Measurements from ENCODE around the gene MRAS. TPM values are rescaled to one million over a fixed set of nuclear protein-coding genes. Genes with fewer than 3 reads are reported as not detected.

Gene MRAS
- total RNA-seq, 1 donor from 2014 or later: 55.4 TPM

DNA sequence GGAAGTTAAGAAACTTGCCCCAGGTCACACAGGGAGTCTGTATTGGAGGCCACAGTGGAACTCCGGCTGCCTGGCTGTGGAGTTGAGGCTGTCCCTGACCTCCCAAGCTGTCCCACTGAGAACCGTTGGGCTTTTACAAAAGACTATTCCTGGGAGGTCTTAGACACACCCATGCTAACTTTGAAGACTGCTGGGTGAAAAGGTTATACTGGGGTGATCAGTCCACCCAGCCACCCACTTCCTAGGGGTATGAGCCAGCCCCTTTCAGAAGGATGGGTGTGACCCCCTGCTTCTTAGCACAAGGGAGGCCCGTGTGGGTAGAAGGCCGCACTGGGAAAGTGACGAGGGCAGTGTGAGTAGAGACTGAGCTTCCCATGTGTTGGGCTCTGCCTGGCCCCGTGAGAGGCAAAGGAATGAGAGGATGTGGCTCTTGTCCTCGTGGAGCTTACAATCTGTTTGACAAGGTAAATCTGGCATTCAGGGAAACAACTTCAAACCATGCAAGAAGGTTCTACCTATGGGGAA, 19.0 kb downstream of the MRAS start:
- DNase-seq: no peak
- H3K4me1 ChIP-seq: peaks cover 45% of the 10 kb centered on the region
- peak overlapping the region; percentile 38 for H3K27ac ChIP-seq
- intact Hi-C loops (cut with DNase I): no loop called here
- no peak overlapping the region for H3K4me3 ChIP-seq
- no peaks in the 10 kb centered on the region for H3K9me3 ChIP-seq
- TF ChIP-seq, protein P1, sequence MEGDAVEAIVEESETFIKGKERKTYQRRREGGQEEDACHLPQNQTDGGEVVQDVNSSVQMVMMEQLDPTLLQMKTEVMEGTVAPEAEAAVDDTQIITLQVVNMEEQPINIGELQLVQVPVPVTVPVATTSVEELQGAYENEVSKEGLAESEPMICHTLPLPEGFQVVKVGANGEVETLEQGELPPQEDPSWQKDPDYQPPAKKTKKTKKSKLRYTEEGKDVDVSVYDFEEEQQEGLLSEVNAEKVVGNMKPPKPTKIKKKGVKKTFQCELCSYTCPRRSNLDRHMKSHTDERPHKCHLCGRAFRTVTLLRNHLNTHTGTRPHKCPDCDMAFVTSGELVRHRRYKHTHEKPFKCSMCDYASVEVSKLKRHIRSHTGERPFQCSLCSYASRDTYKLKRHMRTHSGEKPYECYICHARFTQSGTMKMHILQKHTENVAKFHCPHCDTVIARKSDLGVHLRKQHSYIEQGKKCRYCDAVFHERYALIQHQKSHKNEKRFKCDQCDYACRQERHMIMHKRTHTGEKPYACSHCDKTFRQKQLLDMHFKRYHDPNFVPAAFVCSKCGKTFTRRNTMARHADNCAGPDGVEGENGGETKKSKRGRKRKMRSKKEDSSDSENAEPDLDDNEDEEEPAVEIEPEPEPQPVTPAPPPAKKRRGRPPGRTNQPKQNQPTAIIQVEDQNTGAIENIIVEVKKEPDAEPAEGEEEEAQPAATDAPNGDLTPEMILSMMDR (IDR thresholded peaks at IDR 0.05): no peak
- no peak for ATAC-seq
- H3K27me3 ChIP-seq (ENCODE audit: low read depth): no peaks in the 10 kb centered on the region
- H3K36me3 ChIP-seq: no peaks in the 10 kb centered on the region

DNA sequence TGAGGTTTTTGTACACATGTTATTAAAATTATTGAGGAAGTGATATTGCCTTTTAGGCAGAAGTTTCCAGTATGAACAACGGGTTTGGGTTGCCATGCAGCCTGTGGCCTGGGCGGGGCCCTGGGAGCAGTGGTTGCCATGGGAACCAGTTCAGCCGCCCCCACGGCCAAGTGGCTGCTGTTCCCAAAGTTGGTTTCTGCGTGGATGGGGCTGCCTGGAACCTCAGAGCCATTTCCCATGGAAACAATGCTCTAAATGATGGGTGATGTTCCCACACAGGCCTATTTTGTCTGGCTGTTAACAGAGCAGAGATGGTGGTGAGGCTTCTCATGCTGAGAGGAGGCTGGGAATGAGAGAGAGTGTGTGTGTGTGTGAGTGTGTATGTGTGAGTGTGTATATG, 19.5 kb downstream of the MRAS start:
- no peak overlapping the region for H3K27ac ChIP-seq
- intact Hi-C loops (cut with DNase I): no loop called here
- H3K27me3 ChIP-seq (ENCODE audit: low read depth): no peaks in the 10 kb centered on the region
- no peaks in the 10 kb centered on the region for H3K9me3 ChIP-seq
- H3K36me3 ChIP-seq: no peaks in the 10 kb centered on the region
- TF ChIP-seq, protein P1 (IDR thresholded peaks at IDR 0.05): no peak
- DNase-seq (peak; percentile 86), ATAC-seq (peak; percentile 69 to 78)
- H3K4me3 ChIP-seq: no peak overlapping the region
- peaks cover 45% of the 10 kb centered on the region for H3K4me1 ChIP-seq

DNA sequence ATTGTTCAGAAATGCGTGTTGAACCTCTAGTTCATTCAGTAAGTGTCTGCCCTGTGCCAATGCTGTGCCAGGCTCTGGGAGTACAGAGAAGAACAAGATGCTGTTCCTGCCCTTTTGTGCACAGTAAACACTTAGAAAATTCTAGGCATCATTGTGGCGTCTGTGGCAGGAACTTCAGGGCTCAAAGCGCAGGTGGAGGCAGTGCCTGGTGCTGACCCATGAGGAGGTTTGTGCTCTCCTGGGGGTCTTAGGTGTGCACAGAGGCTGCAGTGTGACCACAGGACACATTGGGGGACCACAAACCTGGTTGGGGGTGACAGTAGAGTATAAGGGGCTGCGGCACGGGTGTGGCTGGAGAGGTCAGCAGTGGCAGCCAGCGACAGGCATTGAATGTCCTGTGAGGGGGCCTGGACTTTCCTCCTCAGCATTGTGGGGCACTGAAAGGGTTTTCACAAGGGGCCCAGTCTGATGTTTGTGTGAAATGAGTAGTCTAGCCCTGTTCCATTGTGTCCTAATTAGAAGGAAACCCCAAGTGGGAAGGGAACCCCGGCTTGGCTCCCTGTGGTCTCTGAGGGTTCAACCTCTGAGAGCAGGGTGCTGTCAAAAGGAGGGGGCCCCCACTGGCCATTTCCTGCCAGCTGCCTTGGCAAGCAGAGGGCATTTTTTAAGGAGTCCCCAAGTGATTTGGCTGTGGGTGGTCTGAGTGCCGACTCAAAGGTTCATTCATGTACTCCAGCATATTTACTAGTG, 20.9 kb downstream of the MRAS start:
- intact Hi-C loops (cut with DNase I): no loop called here
- H3K27ac ChIP-seq: no peak overlapping the region
- DNase-seq (no peak), ATAC-seq (no peak)
- TF ChIP-seq, protein P1 (IDR thresholded peaks at IDR 0.05): no peak
- H3K4me3 ChIP-seq: no peak overlapping the region
- H3K36me3 ChIP-seq: no peaks in the 10 kb centered on the region
- peaks cover 45% of the 10 kb centered on the region for H3K4me1 ChIP-seq
- no peaks in the 10 kb centered on the region for H3K9me3 ChIP-seq
- no peaks in the 10 kb centered on the region for H3K27me3 ChIP-seq (ENCODE audit: low read depth)

DNA sequence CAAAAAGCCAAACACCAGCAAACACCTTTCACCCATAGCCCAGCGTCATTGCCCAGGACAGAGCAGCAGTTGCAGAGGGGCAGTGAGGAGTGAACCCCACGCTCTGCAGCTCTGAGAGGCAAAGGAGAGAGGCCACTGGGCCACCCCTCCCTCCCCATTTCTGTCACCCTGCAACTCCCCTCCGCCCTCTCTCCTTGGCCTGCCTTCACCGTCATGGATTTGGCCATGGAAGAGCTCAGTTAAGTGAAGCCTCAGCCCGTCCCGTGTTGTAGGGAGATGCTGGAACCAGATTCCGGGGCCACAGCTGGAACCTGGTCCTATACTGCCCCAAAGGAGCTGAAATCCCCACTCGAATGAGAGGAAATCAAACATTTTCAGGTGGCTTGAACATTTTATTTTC, 21.9 kb downstream of the MRAS start:
- TF ChIP-seq, protein P1 (IDR thresholded peaks at IDR 0.05): no peak
- H3K4me3 ChIP-seq: no peak overlapping the region
- no peak for DNase-seq
- H3K9me3 ChIP-seq: no peaks in the 10 kb centered on the region
- no peaks in the 10 kb centered on the region for H3K36me3 ChIP-seq
- ATAC-seq: no peak
- intact Hi-C loops (cut with DNase I): no loop called here
- H3K27ac ChIP-seq: no peak overlapping the region
- H3K4me1 ChIP-seq: peaks cover 45% of the 10 kb centered on the region
- no peaks in the 10 kb centered on the region for H3K27me3 ChIP-seq (ENCODE audit: low read depth)

DNA sequence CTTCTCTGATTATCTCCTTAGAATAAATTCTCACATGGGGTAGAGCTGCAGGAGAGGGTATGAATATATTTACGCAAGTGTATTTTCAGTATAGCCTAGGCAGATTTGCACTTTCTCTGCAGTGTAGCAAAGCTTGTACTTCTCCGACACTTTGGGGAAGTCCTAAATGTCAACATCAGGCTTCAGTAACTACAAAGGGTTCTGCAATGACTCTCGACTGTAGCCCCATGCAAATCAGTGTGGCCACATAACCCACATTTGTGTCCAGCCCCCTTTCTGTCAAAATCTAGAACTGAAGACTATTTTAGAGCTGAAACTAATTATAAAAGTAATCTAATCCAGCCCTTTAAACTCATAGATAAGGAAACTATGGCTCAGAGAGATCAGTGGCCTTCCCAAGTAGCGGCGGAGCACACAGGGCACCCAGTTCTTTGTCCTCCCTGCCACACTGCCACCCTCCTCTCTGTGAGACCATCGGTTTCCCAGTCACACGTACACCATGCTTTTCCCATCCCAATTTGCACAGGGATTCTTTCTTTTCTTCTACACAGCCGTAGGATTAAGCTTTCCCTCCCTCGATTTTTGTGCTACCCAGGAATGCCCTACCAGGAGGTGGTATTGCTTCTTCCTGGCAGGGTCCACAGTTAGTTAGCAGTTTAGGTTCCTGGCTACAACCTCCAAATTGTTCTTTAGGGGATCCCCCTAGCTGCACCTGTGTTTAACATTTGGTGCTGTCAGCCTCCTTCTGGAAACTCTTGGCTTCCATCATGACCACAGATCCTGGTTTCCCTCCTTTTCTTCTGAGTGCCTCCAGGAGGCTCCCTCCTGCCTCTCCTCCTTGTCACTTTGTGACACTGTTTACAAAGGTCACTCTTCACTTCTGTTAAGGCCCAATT, 22.9 kb downstream of the MRAS start:
- DNase-seq (no peak), ATAC-seq (peak; percentile 49 to 74)

More for the DNA sequence above, 22.9 kb downstream of the MRAS start:
- Histone ChIP-seq H3K27ac (no peak overlapping the region), H3K36me3 (no peaks in the 10 kb centered on the region), H3K9me3 (no peaks in the 10 kb centered on the region), H3K4me3 (no peak overlapping the region), H3K4me1 (peaks cover 43% of the 10 kb centered on the region), H3K27me3 (ENCODE audit: low read depth) (no peaks in the 10 kb centered on the region)
- TF ChIP-seq, protein P1 (IDR thresholded peaks at IDR 0.05): no peak
- intact Hi-C loops (cut with DNase I): no loop called here

All from lower lobe of right lung (tissue), 2 donors.